Uterus (tissue), 2 donors: ENCODE measurements around the gene EIF1.

Experiments
- CTCF ChIP-seq, 4 experiments: fragments of 200-600 bp in 2 of 4; fragments of 450-650 bp in 2 of 4; sonication (generic) in 2 of 4; IDR thresholded peaks; one replicate each; pipeline ENCODE4 v1.5.1; 2016 to 2019; ENCODE audit warnings: antibody characterized with exemption in 4 of 4, mild to moderate bottlenecking in 2 of 4, moderate library complexity in 1 of 4
- POLR2A ChIP-seq, 2 donors: fragments of 450-650 bp; IDR thresholded peaks; one replicate each; pipeline ENCODE4 v1.6.1; 2016; ENCODE audit warnings: antibody characterized with exemption in 2 of 2, mild to moderate bottlenecking in 1 of 2, moderate library complexity in 1 of 2

- TF ChIP-seq CTCF (IDR thresholded peaks at IDR 0.05) = no peak
- no peak for TF ChIP-seq POLR2A (IDR thresholded peaks at IDR 0.05)
Measured at GRCh38 chr17:41707803-41708669, 19.4 kb downstream of the EIF1 start.
